Measurements from ENCODE around the gene ZNF780B.

DNA sequence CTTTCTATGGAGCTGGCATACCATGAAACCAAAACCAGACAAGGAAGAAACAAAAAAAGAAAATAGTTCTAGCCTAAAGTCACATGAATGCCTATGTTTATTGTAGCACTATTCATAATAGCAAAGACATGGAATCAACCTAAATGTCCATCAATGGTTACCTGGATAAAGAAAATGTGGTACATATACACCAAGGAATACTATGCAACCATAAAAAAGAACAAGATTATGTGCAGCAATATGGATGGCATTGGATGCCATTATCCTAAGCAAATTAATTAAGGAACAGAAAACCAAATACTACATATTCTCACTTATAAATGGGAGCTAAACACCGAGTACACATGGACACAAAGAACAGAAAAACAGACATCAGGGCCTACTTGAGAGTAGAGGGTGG, 24.3 kb upstream of the ZNF780B start:
- TF ChIP-seq, protein P1, sequence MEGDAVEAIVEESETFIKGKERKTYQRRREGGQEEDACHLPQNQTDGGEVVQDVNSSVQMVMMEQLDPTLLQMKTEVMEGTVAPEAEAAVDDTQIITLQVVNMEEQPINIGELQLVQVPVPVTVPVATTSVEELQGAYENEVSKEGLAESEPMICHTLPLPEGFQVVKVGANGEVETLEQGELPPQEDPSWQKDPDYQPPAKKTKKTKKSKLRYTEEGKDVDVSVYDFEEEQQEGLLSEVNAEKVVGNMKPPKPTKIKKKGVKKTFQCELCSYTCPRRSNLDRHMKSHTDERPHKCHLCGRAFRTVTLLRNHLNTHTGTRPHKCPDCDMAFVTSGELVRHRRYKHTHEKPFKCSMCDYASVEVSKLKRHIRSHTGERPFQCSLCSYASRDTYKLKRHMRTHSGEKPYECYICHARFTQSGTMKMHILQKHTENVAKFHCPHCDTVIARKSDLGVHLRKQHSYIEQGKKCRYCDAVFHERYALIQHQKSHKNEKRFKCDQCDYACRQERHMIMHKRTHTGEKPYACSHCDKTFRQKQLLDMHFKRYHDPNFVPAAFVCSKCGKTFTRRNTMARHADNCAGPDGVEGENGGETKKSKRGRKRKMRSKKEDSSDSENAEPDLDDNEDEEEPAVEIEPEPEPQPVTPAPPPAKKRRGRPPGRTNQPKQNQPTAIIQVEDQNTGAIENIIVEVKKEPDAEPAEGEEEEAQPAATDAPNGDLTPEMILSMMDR (IDR thresholded peaks at IDR 0.05; ENCODE audit: low read depth, low read length), result no peak
- no peak for TF ChIP-seq POLR2A (IDR thresholded peaks at IDR 0.05; ENCODE audit: extremely low read depth, insufficient read length)
- TF ChIP-seq, protein P2, sequence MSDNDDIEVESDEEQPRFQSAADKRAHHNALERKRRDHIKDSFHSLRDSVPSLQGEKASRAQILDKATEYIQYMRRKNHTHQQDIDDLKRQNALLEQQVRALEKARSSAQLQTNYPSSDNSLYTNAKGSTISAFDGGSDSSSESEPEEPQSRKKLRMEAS (IDR thresholded peaks at IDR 0.05; ENCODE audit: low read depth, low read length), result no peak
- TF ChIP-seq MYC (IDR thresholded peaks at IDR 0.05; ENCODE audit: low read depth, low read length), result no peak
